T-helper 1 cell (primary cell): Measurements from ENCODE around the gene TEP1.

Experiments used
- DNase-seq, 5 donors: peaks; one replicate each; pipeline ENCODE4 v3.0.0-alpha.2; 2012 to 2020

The TEP1 gene

DNA sequence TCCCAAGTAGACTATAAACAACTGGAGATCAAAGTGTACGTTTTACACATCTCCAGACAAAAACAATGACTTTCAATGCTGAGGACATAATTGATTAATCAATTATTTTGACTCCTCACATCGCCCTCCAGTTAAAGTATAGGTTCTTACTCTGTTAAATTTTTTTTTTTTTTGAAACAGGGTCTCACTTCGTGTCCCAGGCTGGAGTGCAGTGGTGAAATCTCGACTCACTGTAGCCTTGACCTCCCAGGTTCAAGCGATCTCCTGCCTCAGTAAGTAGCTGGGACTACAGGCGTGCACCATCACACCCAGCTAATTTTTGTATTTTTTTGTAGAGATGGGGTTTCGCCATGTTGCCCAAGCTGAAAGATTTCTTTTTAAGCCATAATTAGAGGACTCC, 79.3 kb downstream of the TEP1 start:
- DNase-seq: no peak

- no peak for DNase-seq
Measured at GRCh38 chr14:20333494-20333841, 79.8 kb downstream of the TEP1 start.

DNA sequence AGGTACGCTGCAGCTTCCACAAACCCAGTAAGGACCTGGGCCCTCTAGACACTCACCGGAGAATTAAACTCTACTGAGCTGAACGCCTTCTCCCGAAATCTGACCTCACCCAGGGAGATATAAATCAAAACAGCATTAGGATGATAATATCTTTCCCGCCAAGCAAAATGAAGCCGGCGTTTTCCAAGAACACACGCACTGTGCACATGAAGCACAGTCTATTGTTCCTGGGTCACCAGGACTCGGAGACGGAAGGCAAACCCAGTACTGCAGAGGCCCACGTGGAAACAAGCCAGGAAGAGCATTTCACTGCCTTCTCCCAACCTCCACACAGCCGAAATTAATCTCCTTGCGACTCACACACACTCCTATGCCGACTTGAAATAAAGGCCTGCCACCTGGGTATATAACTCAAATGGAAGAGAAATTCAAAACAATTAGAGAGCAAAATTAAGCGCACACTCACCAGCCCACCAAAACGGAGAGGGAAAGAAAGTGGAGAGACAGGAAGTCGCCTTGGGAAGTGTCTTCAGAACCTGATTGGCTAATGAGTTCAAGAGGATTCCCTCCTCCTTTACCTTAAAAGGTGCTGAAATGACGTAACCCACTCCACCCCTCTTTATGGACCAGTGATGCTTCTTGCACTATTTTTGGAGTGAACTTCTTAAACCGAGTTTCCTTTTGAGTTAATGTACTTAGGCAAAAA, 80.4 kb downstream of the TEP1 start, which contains the start of gene CCNB1IP1:
Gene CCNB1IP1 (minus strand): TSS at position 492 of the 706 bp plus-strand sequence. CDS start 16,756 bp downstream, outside the sequence.
- peak in 4 of 5 donors; percentile 36 to 82 (median 50) for DNase-seq

DNA sequence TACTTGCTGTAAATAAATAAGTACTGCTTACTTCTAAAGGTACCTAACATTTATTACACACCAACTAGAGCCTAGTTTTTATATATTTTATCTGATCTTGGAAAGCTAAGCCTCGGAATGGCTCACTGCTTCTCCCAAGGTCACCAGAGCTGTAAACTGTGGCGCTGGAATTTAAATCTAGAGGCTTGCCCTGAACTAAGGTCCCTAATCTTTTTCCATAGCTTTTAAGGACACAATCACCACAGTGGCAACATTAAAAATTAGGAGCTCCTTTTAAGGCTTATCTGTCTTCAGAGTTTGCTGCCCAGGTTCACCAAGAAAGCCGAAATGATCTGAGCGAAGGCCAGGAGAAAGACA, 80.9 kb downstream of the TEP1 start:
- no peak for DNase-seq

DNA sequence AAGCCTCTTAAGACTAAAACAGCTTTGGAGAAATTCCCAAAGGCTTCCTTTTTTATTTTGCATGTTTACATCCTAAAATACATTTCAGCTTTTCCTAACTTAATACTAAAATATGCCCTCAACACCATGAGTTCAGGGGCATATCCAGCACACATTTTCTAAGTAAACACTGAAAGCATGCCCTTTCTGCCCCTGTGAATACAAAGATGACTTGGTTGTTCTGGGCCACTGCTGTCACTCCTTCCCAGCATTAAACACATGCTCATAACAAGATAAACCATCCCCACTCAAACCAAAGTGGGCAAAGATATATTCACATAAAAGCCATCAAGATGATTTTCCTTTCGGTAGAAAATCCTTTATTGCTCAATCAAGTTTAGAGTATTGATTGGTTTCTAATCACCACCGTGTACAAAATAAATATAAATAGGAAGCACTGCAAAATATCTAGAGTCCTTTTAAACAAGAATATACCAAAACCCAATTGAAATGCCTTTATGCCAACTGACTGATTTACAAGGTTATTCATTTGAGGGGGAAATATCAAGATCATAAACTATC, 82.2 kb downstream of the TEP1 start:
- no peak for DNase-seq

DNA sequence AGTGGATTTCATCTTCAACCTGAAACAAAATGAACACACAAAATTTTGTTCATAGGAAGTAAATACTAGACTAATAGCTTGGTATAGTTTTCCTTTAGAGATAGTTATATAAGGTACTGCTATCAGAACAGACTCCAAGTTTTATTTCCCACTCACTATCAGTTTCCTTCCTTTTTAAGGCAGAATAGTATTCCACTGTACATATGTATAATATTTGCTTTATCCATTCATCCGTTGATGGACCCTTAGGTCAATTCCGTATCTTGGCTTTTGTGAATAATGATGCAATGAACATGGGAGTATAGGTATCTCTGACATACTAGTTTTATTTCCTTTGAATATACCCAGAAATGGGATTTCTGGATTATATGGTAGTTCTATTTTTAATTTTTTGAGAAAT, 83.9 kb downstream of the TEP1 start:
- no peak for DNase-seq

DNA sequence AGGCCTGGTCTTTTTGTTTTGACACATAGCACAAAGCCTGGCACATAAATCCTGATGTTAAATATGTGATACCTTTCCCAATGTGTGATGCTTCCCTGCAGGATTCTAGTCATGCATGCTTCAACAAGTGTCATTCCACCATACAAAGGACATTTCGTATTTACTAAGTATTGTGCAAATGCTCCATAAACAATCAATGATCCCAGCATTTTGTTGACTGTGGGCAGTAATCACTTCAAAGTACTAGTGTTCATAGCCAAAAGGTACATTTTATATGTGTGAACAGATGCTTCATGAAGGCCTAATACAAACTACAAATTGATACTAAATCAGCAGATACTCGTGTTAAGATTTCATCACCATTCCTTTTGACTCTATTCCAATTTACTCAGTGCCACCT, 84.6 kb downstream of the TEP1 start:
- DNase-seq: no peak

DNA sequence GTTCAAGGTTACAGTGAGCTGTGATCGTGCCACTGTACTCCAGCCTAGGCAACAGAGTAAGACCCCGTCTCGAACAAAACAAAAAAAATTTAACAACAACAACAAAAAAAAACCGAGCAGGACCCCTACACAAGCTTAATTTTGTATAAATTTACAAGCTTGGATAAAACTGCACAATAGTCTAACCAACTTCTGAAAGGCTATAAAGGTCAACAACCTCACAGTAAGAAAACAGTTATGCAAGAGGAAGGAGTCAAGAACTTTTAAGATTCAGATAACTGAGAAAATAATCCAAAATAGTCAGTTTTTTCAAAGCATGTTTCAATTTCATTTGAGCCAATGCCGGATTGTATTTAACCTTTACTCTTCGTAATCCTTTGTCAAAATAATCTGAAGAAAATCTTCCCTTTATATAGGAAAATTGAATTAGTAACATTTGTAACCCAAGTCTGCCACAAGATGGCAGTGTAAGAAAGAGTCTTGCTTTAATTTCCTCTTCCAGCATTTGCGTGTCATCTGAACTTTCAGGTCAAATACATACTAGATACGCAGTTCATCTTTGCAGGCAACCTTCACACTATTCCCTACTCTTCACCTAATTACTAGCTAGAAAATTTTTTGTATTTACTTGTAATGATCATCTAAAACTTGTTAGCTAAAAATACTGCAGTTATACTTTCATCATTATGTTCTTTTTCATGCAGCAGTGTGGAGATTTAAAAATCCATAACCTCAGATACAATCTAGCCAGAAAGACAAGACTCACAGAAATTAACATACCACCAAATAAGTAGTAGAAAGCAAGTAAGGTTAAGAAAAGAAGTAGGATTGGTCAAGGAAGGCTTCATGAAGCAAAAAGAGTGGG, 86.1 kb downstream of the TEP1 start:
- peak in 3 of 5 donors; percentile 24 to 66 (median 32) for DNase-seq

- DNase-seq: no peak
Measured at GRCh38 chr14:20317720-20318119, 95.6 kb downstream of the TEP1 start.
